Occipital lobe (tissue), 2 donors: Measurements from ENCODE around the gene DLX1. TPM values are rescaled to one million over a fixed set of nuclear protein-coding genes. Genes with fewer than 3 reads are reported as not detected.

ENCODE experiments used
- DNase-seq: peaks from one replicate; lab custom pipeline; 2025; lab: John Stamatoyannopoulos, UW
- total RNA-seq: library from RNA; depleted of rRNA; stranded (reverse); fragments of >200 nt; gene quantifications from one replicate; pipeline ENCODE4 v1.2.3, GENCODE V29; 2014

Gene DLX1
- total RNA-seq, 1 donor from 2014 or later, result 21.4 TPM

GRCh38 chr2:172086241-172087206, 1.2 kb downstream of the DLX1 start:
- no peak for DNase-seq

- no peak for DNase-seq
These were observed 2.0 kb downstream of the DLX1 start for GRCh38 chr2:172087207-172087779.

DNA sequence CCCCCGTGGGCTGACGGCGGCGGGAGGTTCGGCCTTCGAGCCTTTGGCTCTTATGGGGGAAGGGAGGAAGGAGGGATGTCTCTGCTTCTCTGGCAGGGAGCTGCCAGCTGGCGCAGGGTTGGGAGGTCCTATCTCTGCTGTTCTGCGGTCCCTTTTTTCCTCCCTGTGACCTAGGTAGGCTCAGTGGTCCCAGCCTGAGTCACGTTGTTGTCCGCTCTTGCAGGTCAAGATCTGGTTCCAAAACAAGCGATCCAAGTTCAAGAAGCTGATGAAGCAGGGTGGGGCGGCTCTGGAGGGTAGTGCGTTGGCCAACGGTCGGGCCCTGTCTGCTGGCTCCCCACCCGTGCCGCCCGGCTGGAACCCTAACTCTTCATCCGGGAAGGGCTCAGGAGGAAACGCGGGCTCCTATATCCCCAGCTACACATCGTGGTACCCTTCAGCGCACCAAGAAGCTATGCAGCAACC, 2.5 kb downstream of the DLX1 start:
- no peak for DNase-seq

DNA sequence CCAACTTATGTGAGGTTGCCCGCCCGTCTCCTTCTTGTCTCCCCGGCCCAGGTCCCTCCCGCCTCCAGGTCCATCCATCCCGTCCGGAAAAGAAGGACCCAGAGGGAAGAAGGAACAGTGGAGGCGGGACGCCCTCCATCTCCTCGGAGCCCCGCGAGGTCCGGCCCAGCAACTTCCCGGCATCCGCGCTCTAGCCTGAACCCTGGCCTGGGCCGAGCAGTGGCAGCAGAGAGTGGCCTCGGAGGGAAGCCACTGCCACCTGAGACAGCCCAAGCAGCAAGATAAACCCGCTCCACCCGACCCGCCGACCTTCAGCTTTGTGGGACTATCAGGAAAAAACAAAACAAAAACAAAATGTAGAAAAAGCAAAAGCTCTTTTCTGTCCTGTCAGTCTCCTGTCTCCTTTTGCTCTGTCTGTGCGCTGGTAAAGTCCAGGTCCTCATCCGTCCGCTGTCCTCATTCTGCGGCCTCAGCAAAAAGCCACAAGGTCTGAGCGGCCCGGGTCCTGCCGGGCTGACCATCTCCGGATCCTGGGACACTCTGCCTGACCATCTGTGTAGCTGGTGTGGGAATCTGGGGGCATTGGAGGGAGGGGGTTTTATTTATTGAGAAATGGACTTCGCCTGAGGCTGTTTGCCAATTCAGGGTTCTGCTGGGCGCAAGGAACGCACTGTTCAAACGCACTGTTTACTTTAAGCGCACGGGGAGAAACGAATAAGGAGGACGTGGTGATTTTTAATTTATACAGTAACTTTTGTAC, 3.1 kb downstream of the DLX1 start:
- no peak for DNase-seq

DNA sequence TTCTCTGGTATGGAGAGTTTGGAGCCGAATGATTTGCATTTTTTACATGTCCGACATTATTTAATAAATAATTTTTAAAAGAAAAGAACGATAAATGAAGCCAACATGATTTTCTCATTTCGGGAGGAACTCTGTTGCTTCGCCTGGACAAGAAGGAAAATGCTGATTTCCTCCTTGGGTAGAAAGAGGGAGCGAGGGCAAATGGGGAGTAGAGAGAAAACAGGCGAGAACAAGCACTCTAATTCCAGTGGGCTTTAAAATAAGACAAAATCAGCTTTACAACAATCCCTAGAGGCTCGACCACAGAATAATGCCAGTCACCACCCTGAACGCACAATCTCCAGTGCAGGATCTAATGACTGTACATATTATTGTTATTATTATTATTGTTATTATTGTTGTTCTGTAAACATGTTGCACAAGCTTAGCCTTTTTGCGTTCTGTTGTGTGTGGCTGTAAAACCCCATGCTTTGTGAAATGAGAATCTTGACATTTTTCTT, 3.7 kb downstream of the DLX1 start:
- no peak for DNase-seq

DNA sequence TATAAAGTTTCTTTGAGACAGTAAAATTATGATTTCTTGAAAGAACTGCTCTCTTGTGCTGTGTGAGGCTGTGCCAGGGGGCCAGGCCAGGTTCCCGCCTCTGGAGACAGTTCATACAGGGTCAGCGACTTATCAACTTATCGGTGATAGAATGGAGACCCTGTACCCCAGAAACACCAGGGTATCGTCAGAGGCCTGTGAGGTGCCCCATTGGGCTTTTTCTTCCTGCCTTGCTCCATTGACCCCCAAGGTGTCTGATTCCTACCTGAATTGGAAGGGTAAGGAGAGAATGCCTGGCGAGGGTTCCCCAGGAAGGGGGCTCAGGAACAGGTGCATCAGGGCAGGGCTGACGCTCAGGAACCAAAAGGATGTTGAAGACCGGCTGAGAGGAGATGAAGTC, 4.3 kb downstream of the DLX1 start:
- no peak for DNase-seq

GRCh38 chr2:172090044-172090961, 5.0 kb downstream of the DLX1 start:
- no peak for DNase-seq

DNA sequence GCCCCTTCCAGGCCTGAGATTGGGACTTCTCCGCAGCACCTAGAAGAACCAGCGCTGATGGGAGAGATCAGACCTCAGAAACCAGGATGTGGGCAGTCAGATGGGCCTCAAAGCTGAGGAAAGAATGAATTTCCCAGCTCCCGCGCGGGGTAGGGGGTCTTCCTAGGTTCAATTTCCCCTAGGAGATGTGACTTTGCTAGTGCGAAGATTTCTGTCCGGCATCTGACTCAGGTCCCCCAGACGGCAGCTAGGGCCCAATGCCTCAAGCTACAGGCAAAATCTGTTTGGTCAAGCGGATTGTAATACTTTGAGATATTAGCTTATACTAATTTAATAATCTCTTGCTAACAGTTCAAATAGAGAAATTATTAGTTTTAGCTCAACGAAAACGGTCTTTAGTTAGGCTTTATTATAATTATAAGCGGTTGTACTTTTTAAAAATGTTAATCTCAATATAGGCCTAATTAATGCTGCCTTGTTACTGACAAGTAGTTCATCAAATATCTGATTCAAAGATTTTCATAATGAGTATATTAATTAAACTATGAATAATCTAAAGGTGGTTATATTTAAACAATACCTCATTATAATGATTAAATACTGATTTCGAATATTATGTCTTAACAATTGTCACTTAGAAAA, 5.8 kb downstream of the DLX1 start:
- no peak for DNase-seq

GRCh38 chr2:172091761-172092566, 6.7 kb downstream of the DLX1 start:
- no peak for DNase-seq

DNA sequence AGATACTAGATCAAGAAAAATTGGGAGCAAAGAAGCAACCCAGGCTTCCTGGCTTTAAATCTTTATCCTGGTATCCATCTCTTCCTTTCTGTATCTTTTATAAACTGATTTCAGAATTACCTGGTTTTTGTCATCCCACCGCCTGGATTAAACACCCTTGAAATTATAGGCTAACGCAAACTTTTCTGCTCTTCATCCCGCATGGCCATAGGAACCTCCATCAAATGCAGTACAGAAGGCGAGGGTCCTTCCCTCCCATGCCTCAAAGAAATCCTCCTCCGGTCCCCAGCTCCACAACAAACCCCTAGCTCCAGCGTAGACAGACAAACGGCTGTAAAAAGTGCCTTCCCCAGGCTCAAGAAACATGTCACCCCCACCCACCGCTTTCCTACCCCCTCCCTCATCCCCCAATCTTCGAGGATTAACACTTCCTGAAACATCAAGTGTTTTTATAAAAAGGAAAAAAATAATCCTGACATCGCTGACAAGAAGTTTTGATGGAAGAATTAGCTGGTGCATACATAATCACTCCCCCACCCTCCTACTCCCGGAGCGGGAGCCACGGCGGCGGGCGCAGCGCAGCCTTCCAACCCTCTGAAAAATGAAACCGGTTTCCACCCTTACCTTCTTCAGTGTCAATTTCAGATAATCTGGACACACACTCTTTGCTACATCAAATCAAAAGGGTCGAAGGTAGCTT, 7.6 kb downstream of the DLX1 start:
- no peak for DNase-seq

- DNase-seq, result no peak
These were observed 8.3 kb downstream of the DLX1 start for GRCh38 chr2:172093416-172094293.

GRCh38 chr2:172094294-172095145, 9.2 kb downstream of the DLX1 start:
- no peak for DNase-seq

DNA sequence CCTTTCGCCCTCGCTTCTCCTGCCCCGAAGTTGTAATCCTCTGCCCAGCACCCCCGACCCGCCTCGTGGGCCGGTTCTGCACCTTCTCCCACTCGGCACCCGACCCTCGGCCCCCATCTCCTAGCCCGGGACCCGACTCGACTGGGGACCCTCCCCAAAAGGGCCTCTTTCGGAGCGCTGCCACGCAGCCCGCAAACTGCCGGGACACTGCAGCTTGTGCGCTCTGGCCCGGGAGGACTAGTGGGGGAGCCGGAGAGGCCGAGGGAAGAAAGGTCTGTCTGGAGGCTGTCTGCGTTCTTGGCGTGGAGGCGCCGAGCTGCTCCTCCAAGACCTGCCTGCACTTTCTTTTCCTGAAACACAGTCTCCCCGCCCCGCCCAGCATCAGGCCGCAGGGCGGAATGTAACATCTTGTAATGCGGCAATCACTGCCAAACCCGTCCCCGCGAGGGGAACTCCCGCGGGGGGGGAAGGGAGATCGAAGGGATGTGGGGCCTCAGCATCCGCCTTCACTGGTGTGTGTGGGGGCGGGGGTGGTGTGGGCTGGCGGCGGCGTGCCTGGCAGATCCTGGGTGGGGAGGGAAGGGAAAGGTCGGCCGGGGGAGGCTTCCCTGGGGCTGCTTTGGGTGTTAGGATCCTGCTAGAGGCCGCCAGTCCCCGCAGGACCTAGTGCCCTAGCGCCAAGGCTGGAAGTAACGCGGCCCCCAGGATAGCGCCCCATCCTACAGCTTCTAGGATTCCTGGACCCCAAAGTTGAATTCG, 10.0 kb downstream of the DLX1 start:
- no peak for DNase-seq

DNA sequence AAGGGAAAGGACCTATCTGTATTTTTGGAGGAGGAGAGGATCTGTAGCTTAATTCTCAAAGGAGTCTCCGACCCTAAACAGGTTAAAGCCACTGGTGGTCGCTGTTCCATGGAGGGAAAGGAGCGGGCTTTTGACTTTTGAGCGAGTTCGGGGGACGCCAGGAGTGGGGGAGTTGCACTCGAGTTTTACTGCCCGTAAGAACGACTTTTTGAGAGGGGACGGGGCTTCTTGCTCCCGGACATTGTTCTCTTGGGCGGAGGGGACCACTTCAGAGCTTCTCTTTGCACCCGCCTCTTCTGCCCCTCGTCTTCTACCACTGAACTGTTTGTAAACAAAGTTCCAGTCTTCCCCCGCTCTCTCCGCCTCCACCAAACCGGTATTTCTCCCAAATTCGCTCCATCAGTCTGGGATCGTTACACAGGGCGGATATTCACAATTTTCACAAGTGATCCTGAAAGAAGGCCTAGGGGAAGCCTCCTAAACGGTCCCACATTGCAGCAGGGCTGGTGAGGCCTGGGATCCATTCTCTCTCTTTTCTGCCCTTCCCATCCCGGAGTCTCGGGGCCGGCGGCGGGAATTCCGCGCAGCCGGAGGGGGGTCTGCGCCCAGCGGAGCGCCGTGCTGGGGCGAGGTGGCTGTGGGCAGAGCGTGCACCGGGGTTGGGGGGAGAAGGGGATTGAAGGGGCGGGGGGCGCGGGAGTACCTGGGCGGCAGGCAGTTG, 10.8 kb downstream of the DLX1 start:
- DNase-seq, result no peak
